ENCODE measurements around the gene MTA3. TPM values are rescaled to one million over a fixed set of nuclear protein-coding genes. Genes with fewer than 3 reads are reported as not detected.
A peak's percentile ranks its signal among the peaks of the same experiment; 100 is the strongest.

The MTA3 gene
- total and polyA plus RNA-seq, 9 of the 15 experiments (the other 6 are each of a cell fraction or from before 2014, with no cell fraction given): 12.4 to 39.6 (median 23.5) TPM

DNA sequence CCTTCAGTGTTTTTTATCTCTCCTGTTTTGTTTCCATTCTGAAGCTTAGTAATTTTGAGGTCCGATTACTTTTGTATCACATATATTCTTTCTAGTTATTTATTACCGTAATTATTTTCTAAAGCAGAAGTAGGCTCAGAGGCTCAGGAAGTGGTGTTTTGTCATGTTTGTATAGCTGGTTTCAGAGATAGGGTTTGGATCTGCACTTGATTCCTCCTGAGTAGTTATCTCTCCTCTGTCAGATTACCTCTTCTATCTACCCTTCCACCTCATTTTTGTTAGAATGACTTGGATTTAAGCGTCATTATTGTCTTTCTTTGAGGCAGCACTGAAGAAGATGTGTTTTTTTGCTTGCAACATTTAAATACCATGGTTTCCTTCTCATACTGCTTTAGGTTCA is 95.4 kb downstream of the MTA3 start (continued):
- TF ChIP-seq, protein P1, sequence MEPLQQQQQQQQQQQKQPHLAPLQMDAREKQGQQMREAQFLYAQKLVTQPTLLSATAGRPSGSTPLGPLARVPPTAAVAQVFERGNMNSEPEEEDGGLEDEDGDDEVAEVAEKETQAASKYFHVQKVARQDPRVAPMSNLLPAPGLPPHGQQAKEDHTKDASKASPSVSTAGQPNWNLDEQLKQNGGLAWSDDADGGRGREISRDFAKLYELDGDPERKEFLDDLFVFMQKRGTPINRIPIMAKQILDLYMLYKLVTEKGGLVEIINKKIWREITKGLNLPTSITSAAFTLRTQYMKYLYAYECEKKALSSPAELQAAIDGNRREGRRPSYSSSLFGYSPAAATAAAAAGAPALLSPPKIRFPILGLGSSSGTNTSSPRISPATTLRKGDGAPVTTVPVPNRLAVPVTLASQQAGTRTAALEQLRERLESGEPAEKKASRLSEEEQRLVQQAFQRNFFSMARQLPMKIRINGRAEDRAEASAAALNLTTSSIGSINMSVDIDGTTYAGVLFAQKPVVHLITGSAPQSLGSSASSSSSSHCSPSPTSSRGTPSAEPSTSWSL (CRISPR knock-in tag; IDR thresholded peaks at IDR 0.05; ENCODE audit: borderline replicate concordance): no peak
- TF ChIP-seq ARHGAP35 (IDR thresholded peaks at IDR 0.05; ENCODE audit: partially characterized antibody) (no peak), SMARCA4 (IDR thresholded peaks at IDR 0.05) (peak; percentile 64), FOXA3 (CRISPR knock-in tag; conservative IDR thresholded peaks at IDR 0.05 in 1 of 2, IDR thresholded peaks at IDR 0.05 in 1 of 2) (peak; percentile 96 to 99), ARID1B (IDR thresholded peaks at IDR 0.05) (peak; percentile 88), ZNF3 (CRISPR knock-in tag; IDR thresholded peaks at IDR 0.05) (no peak), SPI1 (IDR thresholded peaks at IDR 0.05; ENCODE audit: borderline replicate concordance, low read depth, low read length) (0 out of 2 replicates have a peak, but pooled peaks have one; percentile 23), FOXA1 (IDR thresholded peaks at IDR 0.05; ENCODE audit: borderline replicate concordance) (no peak), CBX1 (IDR thresholded peaks at IDR 0.05; ENCODE audit: low read depth) (no peak), SMAD4 (CRISPR knock-in tag; conservative IDR thresholded peaks at IDR 0.05) (no peak), TEAD1 (CRISPR knock-in tag; IDR thresholded peaks at IDR 0.05) (no peak), POLR3G (IDR thresholded peaks at IDR 0.05; ENCODE audit: extremely low read depth, insufficient read length, insufficient replicate concordance) (no peak), HMGN3 (IDR thresholded peaks at IDR 0.05; ENCODE audit: borderline replicate concordance, extremely low read depth, insufficient read length, low read depth, low read length) (no peak), CHD4 (IDR thresholded peaks at IDR 0.05; ENCODE audit: insufficient read depth, insufficient replicate concordance, low read depth, low read length, poor library complexity, severe bottlenecking) (no peak), NFXL1 (CRISPR knock-in tag; IDR thresholded peaks at IDR 0.05) (no peak), BRF1 (IDR thresholded peaks at IDR 0.05; ENCODE audit: borderline replicate concordance, extremely low read depth, insufficient read length) (no peak), SAFB (IDR thresholded peaks at IDR 0.05; ENCODE audit: borderline replicate concordance, low read depth, low read length) (no peak), BRCA1 (IDR thresholded peaks at IDR 0.05) (no peak), BRCA1 (CRISPR knock-in tag; IDR thresholded peaks at IDR 0.05) (no peak), ELF2 (CRISPR knock-in tag; IDR thresholded peaks at IDR 0.05) (no peak)
- TF ChIP-seq, protein P2, sequence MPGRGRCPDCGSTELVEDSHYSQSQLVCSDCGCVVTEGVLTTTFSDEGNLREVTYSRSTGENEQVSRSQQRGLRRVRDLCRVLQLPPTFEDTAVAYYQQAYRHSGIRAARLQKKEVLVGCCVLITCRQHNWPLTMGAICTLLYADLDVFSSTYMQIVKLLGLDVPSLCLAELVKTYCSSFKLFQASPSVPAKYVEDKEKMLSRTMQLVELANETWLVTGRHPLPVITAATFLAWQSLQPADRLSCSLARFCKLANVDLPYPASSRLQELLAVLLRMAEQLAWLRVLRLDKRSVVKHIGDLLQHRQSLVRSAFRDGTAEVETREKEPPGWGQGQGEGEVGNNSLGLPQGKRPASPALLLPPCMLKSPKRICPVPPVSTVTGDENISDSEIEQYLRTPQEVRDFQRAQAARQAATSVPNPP (IDR thresholded peaks at IDR 0.05; ENCODE audit: borderline replicate concordance, insufficient read depth, insufficient read length): no peak
- TF ChIP-seq, protein P3, sequence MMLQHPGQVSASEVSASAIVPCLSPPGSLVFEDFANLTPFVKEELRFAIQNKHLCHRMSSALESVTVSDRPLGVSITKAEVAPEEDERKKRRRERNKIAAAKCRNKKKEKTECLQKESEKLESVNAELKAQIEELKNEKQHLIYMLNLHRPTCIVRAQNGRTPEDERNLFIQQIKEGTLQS (IDR thresholded peaks at IDR 0.05): no peak
- TF ChIP-seq, protein P3 (CRISPR knock-in tag; conservative IDR thresholded peaks at IDR 0.05): no peak
- TF ChIP-seq, protein P4, sequence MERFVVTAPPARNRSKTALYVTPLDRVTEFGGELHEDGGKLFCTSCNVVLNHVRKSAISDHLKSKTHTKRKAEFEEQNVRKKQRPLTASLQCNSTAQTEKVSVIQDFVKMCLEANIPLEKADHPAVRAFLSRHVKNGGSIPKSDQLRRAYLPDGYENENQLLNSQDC (CRISPR knock-in tag; IDR thresholded peaks at IDR 0.05): no peak
- TF ChIP-seq, protein P5, sequence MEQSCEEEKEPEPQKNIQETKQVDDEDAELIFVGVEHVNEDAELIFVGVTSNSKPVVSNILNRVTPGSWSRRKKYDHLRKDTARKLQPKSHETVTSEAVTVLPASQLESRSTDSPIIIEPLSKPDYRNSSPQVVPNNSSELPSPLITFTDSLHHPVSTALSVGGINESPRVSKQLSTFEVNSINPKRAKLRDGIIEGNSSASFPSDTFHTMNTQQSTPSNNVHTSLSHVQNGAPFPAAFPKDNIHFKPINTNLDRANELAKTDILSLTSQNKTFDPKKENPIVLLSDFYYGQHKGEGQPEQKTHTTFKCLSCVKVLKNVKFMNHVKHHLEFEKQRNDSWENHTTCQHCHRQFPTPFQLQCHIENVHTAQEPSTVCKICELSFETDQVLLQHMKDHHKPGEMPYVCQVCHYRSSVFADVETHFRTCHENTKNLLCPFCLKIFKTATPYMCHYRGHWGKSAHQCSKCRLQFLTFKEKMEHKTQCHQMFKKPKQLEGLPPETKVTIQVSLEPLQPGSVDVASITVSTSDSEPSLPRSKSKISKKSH (CRISPR knock-in tag; IDR thresholded peaks at IDR 0.05): no peak

Measured in K562 (cell line).